GM20000 (cell line): ENCODE data around the gene BTNL8.

Experiments
- DNase-seq: peaks from one replicate; pipeline ENCODE4 v3.0.0; 2012; ENCODE audit warnings: low spot score
- CTCF ChIP-seq: IDR thresholded peaks from 2 replicates; pipeline ENCODE4 v1.5.1; 2012; ENCODE audit warnings: mild to moderate bottlenecking, control low read depth; ENCODE audit errors: extremely low read depth, missing control alignments

The BTNL8 gene

GRCh38 chr5:180909782-180910181 lies 10.8 kb downstream of the BTNL8 start:
- TF ChIP-seq CTCF: no peak
- no peak for DNase-seq

GRCh38 chr5:180910182-180910581 lies 11.2 kb downstream of the BTNL8 start:
- TF ChIP-seq CTCF: no peak
- DNase-seq: no peak

GRCh38 chr5:180910735-180911134 lies 11.8 kb downstream of the BTNL8 start:
- DNase-seq: no peak
- no peak for TF ChIP-seq CTCF

- DNase-seq: no peak
- no peak for TF ChIP-seq CTCF
Measured at GRCh38 chr5:180914646-180915045, 15.7 kb downstream of the BTNL8 start.

GRCh38 chr5:180915924-180916323 lies 17.0 kb downstream of the BTNL8 start:
- no peak for DNase-seq
- TF ChIP-seq CTCF: no peak

GRCh38 chr5:180918380-180918779 lies 19.4 kb downstream of the BTNL8 start:
- no peak for TF ChIP-seq CTCF
- no peak for DNase-seq

- no peak for TF ChIP-seq CTCF
- DNase-seq: no peak
Measured at GRCh38 chr5:180920710-180921109, 21.8 kb downstream of the BTNL8 start.
